SK-N-SH (cell line): ENCODE measurements around the gene PRKX. TPM values are rescaled to one million over a fixed set of nuclear protein-coding genes. Genes with fewer than 3 reads are reported as not detected.

ENCODE experiments used
- CTCF ChIA-PET: fragments of 300-600, 350-600 bp; formaldehyde crosslinking; extraction: SDS; loops from one replicate; lab custom pipeline; 2021; lab: Yijun Ruan, JAX
- POLR2A ChIA-PET: fragments of 350-600 bp; sonication (Branson Sonifier 250); formaldehyde crosslinking; extraction: SDS; loops from one replicate; lab custom pipeline; 2020; ENCODE audit warnings: antibody characterized with exemption, inconsistent platforms; lab: Yijun Ruan, JAX
- DNase-seq: peaks from one replicate; pipeline ENCODE4 v3.0.0; 2012
- H2AFZ ChIP-seq: fragments of 200-600 bp; sonication (generic); 2 replicates; pipeline ENCODE4 v1.8.1; 2016; ENCODE audit warnings: antibody characterized with exemption, mild to moderate bottlenecking, low read depth
- H3F3A ChIP-seq: fragments of 200-600 bp; sonication (generic); replicated peaks from 2 replicates; pipeline ENCODE3; 2016; ENCODE audit warnings: antibody characterized with exemption, mild to moderate bottlenecking; ENCODE audit not compliant: insufficient read depth
- H3K27ac ChIP-seq, 2 experiments: fragments of 200-500 bp in 1 of 2; fragments of 200-600 bp in 1 of 2; sonication (Bioruptor generic) in 1 of 2; sonication (generic), shearing (Covaris generic) in 1 of 2; 2 replicates each; pipeline versions ENCODE4 v1.5.1 to v1.6.1; 2014 to 2016; ENCODE audit warnings: low read depth in 2 of 2, inconsistent platforms in 1 of 2, low read length in 1 of 2, mild to moderate bottlenecking in 1 of 2, mixed read lengths in 1 of 2
- H3K27me3 ChIP-seq: fragments of 200-600 bp; sonication (generic), shearing (Covaris generic); 2 replicates; pipeline ENCODE4 v1.6.1; 2016; ENCODE audit warnings: mixed run types; ENCODE audit not compliant: insufficient read depth
- H3K36me3 ChIP-seq, 2 experiments: fragments of 200-500 bp in 1 of 2; fragments of 200-600 bp in 1 of 2; sonication (Bioruptor generic) in 1 of 2; sonication (generic) in 1 of 2; replicated peaks in 1 of 2; 2 replicates each; pipeline versions ENCODE3 to v1.5.1; 2014 to 2016; ENCODE audit warnings: low read length in 1 of 2, mild to moderate bottlenecking in 1 of 2; ENCODE audit not compliant: insufficient read depth in 2 of 2, control insufficient read depth in 1 of 2
- H3K4me1 ChIP-seq, 2 experiments: fragments of 200-500 bp in 1 of 2; fragments of 200-600 bp in 1 of 2; sonication (Bioruptor generic) in 1 of 2; sonication (generic), shearing (Covaris generic) in 1 of 2; 2 replicates each; pipeline versions ENCODE4 v1.5.1 to v1.6.1; 2014 to 2016; ENCODE audit warnings: low read depth in 1 of 2, low read length in 1 of 2, mixed run types in 1 of 2; ENCODE audit not compliant: insufficient read depth in 2 of 2, control insufficient read depth in 1 of 2
- H3K4me2 ChIP-seq: fragments of 200-600 bp; sonication (generic), shearing (Covaris generic); 2 replicates; pipeline ENCODE4 v1.6.1; 2017; ENCODE audit warnings: mixed run types
- H3K4me3 ChIP-seq, 2 experiments: fragments of 200-500 bp in 1 of 2; fragments of 200-600 bp in 1 of 2; sonication (Bioruptor generic) in 1 of 2; sonication (generic), shearing (Covaris generic) in 1 of 2; 2 replicates each; pipeline versions ENCODE4 v1.5.1 to v1.8.1; 2014 to 2016; ENCODE audit warnings: low read depth in 2 of 2, inconsistent platforms in 1 of 2, low read length in 1 of 2, mild to moderate bottlenecking in 1 of 2, mixed read lengths in 1 of 2, moderate library complexity in 1 of 2
- H3K79me2 ChIP-seq: fragments of 200-600 bp; sonication (generic); 2 replicates; pipeline ENCODE4 v1.8.1; 2017; ENCODE audit warnings: mild to moderate bottlenecking; ENCODE audit not compliant: insufficient read depth
- H3K9ac ChIP-seq: fragments of 200-600 bp; sonication (generic); 2 replicates; pipeline ENCODE4 v1.6.1; 2017; ENCODE audit warnings: mixed run types
- H3K9me2 ChIP-seq: fragments of 200-600 bp; sonication (generic); 2 replicates; pipeline ENCODE4 v1.6.1; 2017; ENCODE audit warnings: mixed run types
- H3K9me3 ChIP-seq: fragments of 200-600 bp; sonication (generic); 2 replicates; pipeline ENCODE4 v1.6.1; 2017; ENCODE audit warnings: mixed run types, mild to moderate bottlenecking, moderate library complexity
- H4K20me1 ChIP-seq: fragments of 200-600 bp; sonication (generic); 2 replicates; pipeline ENCODE4 v1.6.1; 2017; ENCODE audit warnings: mild to moderate bottlenecking, mixed run types; ENCODE audit not compliant: insufficient read depth
- CHD2 ChIP-seq: fragments of 150-350 bp; IDR thresholded peaks from 2 replicates; pipeline ENCODE4 v1.6.1; 2018; ENCODE audit warnings: low read length; ENCODE audit not compliant: partially characterized antibody
- ELF1 ChIP-seq: IDR thresholded peaks from 2 replicates; pipeline ENCODE4 v1.4.0; 2012
- EZH2phosphoT487 ChIP-seq: fragments of 200-600 bp; sonication (generic); IDR thresholded peaks from 2 replicates; pipeline ENCODE4 v1.6.1; 2017; ENCODE audit warnings: low read depth, mixed run types, mild to moderate bottlenecking, antibody characterized with exemption, moderate library complexity, borderline replicate concordance
- MEF2A ChIP-seq: IDR thresholded peaks from 2 replicates; pipeline ENCODE4 v1.4.0; 2012; ENCODE audit warnings: low read depth, borderline replicate concordance
- MXI1 ChIP-seq: IDR thresholded peaks from 2 replicates; pipeline ENCODE4 v1.6.1; 2012; ENCODE audit warnings: mild to moderate bottlenecking, low read depth, low read length, improper control_type of control experiment
- NFIC ChIP-seq: IDR thresholded peaks from 2 replicates; pipeline ENCODE4 v1.4.0; 2012; ENCODE audit warnings: borderline replicate concordance
- NRF1 ChIP-seq: IDR thresholded peaks from 2 replicates; pipeline ENCODE4 v1.6.1; 2012; ENCODE audit warnings: low read depth, mild to moderate bottlenecking, low read length
- POLR2AphosphoS5 ChIP-seq: IDR thresholded peaks from 2 replicates; pipeline ENCODE4 v1.6.1; 2012; ENCODE audit warnings: low read depth, low read length
- RXRA ChIP-seq: IDR thresholded peaks from 2 replicates; pipeline ENCODE4 v1.4.0; 2012; ENCODE audit warnings: low read depth, mild to moderate bottlenecking, borderline replicate concordance
- TAF1 ChIP-seq: IDR thresholded peaks from 2 replicates; pipeline ENCODE4 v1.6.1; 2012; ENCODE audit warnings: low read depth, mild to moderate bottlenecking, low read length, moderate library complexity, borderline replicate concordance
- TCF12 ChIP-seq: IDR thresholded peaks from 2 replicates; pipeline ENCODE4 v1.4.0; 2012
- TEAD4 ChIP-seq: IDR thresholded peaks from 2 replicates; pipeline ENCODE4 v1.4.0; 2012; ENCODE audit warnings: mild to moderate bottlenecking, borderline replicate concordance; ENCODE audit not compliant: insufficient read depth
- YY1 ChIP-seq: IDR thresholded peaks from 2 replicates; pipeline ENCODE4 v1.4.0; 2012; ENCODE audit warnings: low read depth, mild to moderate bottlenecking
- WGBS: methylation state at CpG from one replicate; pipeline ENCODE4 v1.1.6; 2017; ENCODE audit warnings: low lambda C conversion rate; 5-methylcytosine and 5-hydroxymethylcytosine counted together
- polyA plus RNA-seq, 3 experiments: library from polyadenylated mRNA; depleted of rRNA; stranded (reverse); fragments of >200 nt; gene quantifications; 2 replicates each; pipeline ENCODE4 v1.2.3, GENCODE V29; 2012
- TF ChIP-seq, protein P1 (sequence below): IDR thresholded peaks from 2 replicates; pipeline ENCODE4 v1.4.0; 2012; ENCODE audit warnings: low read depth, borderline replicate concordance
- TF ChIP-seq, protein P2 (sequence below): IDR thresholded peaks from 2 replicates; pipeline ENCODE4; 2012
- TF ChIP-seq, protein P3 (sequence below): fragments of 150-350 bp; IDR thresholded peaks from 2 replicates; pipeline ENCODE4 v1.6.1; 2016; ENCODE audit warnings: mild to moderate bottlenecking, low read depth, low read length
- TF ChIP-seq, protein P4 (sequence below): IDR thresholded peaks from 2 replicates; pipeline ENCODE4 v1.4.0; 2012; ENCODE audit warnings: low read depth

The PRKX gene
- polyA plus RNA-seq (2012; rRNA removed) = 6.5 and 7.3 TPM in 2 replicates
- 9.3 and 10.3 TPM in 2 replicates for polyA plus RNA-seq (2012; cell fraction: cytosol; rRNA removed)
- polyA plus RNA-seq (2012; cell fraction: nucleus; rRNA removed) = 6.4 and 8.3 TPM in 2 replicates

DNA sequence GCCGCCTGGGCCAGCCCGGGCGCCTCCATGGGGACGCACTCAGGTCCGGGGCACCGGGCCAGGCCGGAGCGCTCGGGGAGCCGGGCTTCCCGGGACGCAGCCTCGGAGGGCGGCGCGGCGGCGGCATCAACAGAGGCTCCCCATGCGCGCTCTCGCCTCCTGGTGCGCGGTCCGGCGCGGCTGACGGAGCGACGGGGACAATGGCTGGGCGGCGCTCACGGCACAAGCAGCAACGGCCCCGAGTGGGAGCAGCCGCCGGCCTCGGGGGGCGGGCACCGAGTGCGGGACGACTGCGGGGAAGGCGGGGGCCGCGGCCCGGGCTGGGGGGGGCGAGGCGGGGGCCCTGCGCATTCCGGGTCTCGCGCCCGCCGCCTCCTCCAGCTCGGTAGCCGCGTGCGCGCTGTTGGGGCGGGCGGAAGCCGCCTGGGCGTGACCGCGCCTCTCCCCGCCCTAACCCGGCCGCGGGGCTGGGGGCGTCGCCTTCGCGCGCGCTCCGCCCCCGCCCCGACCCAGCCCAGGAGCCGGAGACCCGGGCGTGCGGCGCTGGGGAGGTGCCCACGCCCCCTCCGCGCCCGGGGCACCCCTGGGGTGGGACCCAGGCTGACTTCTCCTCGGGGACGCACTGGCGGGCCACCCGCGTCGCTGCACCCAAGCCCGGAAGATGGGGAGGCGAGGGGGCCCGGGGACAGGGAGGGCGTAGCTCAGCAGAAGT, at the start of gene PRKX:
Gene PRKX, minus strand, starts transcription at position 425 of the 712 bp plus-strand sequence. Its CDS starts 396 bp downstream, at position 29.
- POLR2A ChIA-PET = no interaction called here
- no peak for TF ChIP-seq MXI1
- TF ChIP-seq EZH2phosphoT487 = no peak
- no peak for TF ChIP-seq YY1
- TF ChIP-seq MEF2A = no peak
- TF ChIP-seq, protein P1, sequence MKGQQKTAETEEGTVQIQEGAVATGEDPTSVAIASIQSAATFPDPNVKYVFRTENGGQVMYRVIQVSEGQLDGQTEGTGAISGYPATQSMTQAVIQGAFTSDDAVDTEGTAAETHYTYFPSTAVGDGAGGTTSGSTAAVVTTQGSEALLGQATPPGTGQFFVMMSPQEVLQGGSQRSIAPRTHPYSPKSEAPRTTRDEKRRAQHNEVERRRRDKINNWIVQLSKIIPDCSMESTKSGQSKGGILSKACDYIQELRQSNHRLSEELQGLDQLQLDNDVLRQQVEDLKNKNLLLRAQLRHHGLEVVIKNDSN = no peak
- TF ChIP-seq CHD2 = no peak
- TF ChIP-seq NFIC = no peak
- no peak for TF ChIP-seq ELF1
- no peak for TF ChIP-seq TCF12
- TF ChIP-seq, protein P2, sequence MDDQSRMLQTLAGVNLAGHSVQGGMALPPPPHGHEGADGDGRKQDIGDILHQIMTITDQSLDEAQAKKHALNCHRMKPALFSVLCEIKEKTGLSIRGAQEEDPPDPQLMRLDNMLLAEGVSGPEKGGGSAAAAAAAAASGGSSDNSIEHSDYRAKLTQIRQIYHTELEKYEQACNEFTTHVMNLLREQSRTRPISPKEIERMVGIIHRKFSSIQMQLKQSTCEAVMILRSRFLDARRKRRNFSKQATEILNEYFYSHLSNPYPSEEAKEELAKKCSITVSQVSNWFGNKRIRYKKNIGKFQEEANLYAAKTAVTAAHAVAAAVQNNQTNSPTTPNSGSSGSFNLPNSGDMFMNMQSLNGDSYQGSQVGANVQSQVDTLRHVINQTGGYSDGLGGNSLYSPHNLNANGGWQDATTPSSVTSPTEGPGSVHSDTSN = no peak
- TF ChIP-seq, protein P3, sequence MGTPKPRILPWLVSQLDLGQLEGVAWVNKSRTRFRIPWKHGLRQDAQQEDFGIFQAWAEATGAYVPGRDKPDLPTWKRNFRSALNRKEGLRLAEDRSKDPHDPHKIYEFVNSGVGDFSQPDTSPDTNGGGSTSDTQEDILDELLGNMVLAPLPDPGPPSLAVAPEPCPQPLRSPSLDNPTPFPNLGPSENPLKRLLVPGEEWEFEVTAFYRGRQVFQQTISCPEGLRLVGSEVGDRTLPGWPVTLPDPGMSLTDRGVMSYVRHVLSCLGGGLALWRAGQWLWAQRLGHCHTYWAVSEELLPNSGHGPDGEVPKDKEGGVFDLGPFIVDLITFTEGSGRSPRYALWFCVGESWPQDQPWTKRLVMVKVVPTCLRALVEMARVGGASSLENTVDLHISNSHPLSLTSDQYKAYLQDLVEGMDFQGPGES = no peak
- no peak for TF ChIP-seq NRF1
- no peak for TF ChIP-seq POLR2AphosphoS5
- no peak for TF ChIP-seq TEAD4
- TF ChIP-seq TAF1 = no peak; the same call in 1 of the 2 replicates
- peak; percentile 90 for DNase-seq

DNA sequence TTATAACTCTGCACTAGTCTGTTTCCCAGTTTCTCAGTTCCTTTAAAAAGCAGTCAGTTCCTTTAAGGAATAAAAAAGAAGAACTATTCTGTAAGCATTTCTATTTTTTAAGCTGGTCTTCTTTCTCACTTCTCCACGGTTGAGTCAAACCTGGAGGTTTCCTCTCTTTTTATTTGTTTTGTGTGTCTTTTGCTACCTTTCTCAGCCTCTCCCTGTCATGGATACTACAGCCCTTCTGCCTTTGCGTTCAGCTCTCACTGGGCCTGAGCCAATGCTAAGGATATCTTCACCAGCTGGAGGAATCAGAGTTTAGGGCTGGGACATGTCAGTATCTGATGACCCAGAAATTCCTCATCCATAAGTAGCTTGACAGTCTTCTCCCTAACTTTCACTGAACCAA, 49.7 kb upstream of the PRKX start:
- Histone ChIP-seq H3K9ac (no peak overlapping the region), H3K4me2 (no peak overlapping the region), H3K9me2 (no peaks in the 10 kb centered on the region), H2AFZ (no peak overlapping the region), H3K27me3 (no peaks in the 10 kb centered on the region), H3K79me2 (no peaks in the 10 kb centered on the region), H3K36me3 (no peaks in the 10 kb centered on the region), H3K27ac (no peak overlapping the region), H3K9me3 (no peaks in the 10 kb centered on the region), H3K4me3 (no peak overlapping the region), H4K20me1 (no peaks in the 10 kb centered on the region), H3F3A (no peaks in the 10 kb centered on the region), H3K4me1 (no peaks in the 10 kb centered on the region)
- no peak for DNase-seq
- CTCF ChIA-PET = no interaction called here
- TF ChIP-seq, protein P4, sequence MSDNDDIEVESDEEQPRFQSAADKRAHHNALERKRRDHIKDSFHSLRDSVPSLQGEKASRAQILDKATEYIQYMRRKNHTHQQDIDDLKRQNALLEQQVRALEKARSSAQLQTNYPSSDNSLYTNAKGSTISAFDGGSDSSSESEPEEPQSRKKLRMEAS = no peak
- TF ChIP-seq RXRA = no peak
- POLR2A ChIA-PET = no interaction called here
- WGBS = 9% methylated on average over 2 of the region's 2 CpGs

More for the DNA sequence above, at the start of gene PRKX:
- no peaks in the 10 kb centered on the region for H3F3A ChIP-seq
- H3K4me3 ChIP-seq = peak within 1 kb of the TSS; percentile 65 to 66
- WGBS = 3% methylated on average over 7 of the region's 97 CpGs
- no peak within 1 kb of the TSS; a peak in 1 of 4 replicates for H3K27ac ChIP-seq
- peak within 1 kb of the TSS; percentile 81 for H3K4me2 ChIP-seq
- no peaks in the 10 kb centered on the region for H3K9me2 ChIP-seq
- H3K36me3 ChIP-seq = no peaks in the 10 kb centered on the region
- H3K79me2 ChIP-seq = peaks cover 11% of the 10 kb centered on the region
- CTCF ChIA-PET = no interaction called here
- H3K27me3 ChIP-seq = peaks cover 15% of the 10 kb centered on the region; the same call in 1 of the 2 replicates
- H3K9ac ChIP-seq = peak within 1 kb of the TSS; percentile 61; the same call in 1 of the 2 replicates
- H4K20me1 ChIP-seq = no peaks in the 10 kb centered on the region
- H3K4me1 ChIP-seq = no peaks in the 10 kb centered on the region; a peak in 1 of 4 replicates
- peak within 1 kb of the TSS; percentile 92 for H2AFZ ChIP-seq
- H3K9me3 ChIP-seq = no peaks in the 10 kb centered on the region
